Astrocyte (in vitro differentiated cells and primary cell): ENCODE measurements around the gene INSC. TPM values are rescaled to one million over a fixed set of nuclear protein-coding genes. Genes with fewer than 3 reads are reported as not detected.

Source experiments
- DNase-seq: peaks from one replicate; pipeline ENCODE4 v3.0.0-alpha.2; 2010; ENCODE audit warnings: low read depth
- FAIRE-seq: peaks from 2 replicates; lab custom pipeline; 2011; peaks lifted over from hg19 to GRCh38; lab: Jason Lieb, UNC
- H2AFZ ChIP-seq: 2 replicates; pipeline ENCODE4 v1.6.0; 2012; ENCODE audit warnings: low read depth, low read length, inconsistent platforms
- H3K27ac ChIP-seq: 2 replicates; pipeline ENCODE4 v1.5.1; 2011; ENCODE audit warnings: low read depth, low read length, inconsistent platforms
- H3K27me3 ChIP-seq: 2 replicates; pipeline ENCODE4 v1.6.0; 2011; ENCODE audit warnings: low read length, inconsistent platforms; ENCODE audit not compliant: insufficient read depth
- H3K36me3 ChIP-seq: 2 replicates; pipeline ENCODE4 v1.5.1; 2011; ENCODE audit warnings: low read length, inconsistent platforms; ENCODE audit not compliant: insufficient read depth
- H3K4me1 ChIP-seq: 2 replicates; pipeline ENCODE4 v1.5.1; 2011; ENCODE audit warnings: low read length, inconsistent platforms; ENCODE audit not compliant: insufficient read depth
- H3K4me2 ChIP-seq: 2 replicates; pipeline ENCODE4 v1.6.0; 2012; ENCODE audit warnings: low read length, inconsistent platforms
- H3K4me3 ChIP-seq: 2 replicates; pipeline ENCODE4 v1.5.1; 2011; ENCODE audit warnings: low read depth, mild to moderate bottlenecking, low read length, inconsistent platforms; ENCODE audit not compliant: insufficient read depth
- H3K79me2 ChIP-seq: 2 replicates; pipeline ENCODE4 v1.6.0; 2012; ENCODE audit warnings: mild to moderate bottlenecking, low read length, inconsistent platforms; ENCODE audit not compliant: insufficient read depth
- H3K9ac ChIP-seq: 2 replicates; pipeline ENCODE4 v1.6.0; 2012; ENCODE audit warnings: mild to moderate bottlenecking, low read length, inconsistent platforms
- H3K9me3 ChIP-seq: 2 replicates; pipeline ENCODE4 v1.5.1; 2012; ENCODE audit warnings: low read depth, mild to moderate bottlenecking, low read length, inconsistent platforms; ENCODE audit not compliant: insufficient read depth
- H4K20me1 ChIP-seq: 2 replicates; pipeline ENCODE4 v1.6.0; 2012; ENCODE audit warnings: low read length, inconsistent platforms; ENCODE audit not compliant: insufficient read depth
- H3K27ac Mint-ChIP-seq: one replicate; pipeline ENCODE4 v1.8.0; 2021; ENCODE audit warnings: mild to moderate bottlenecking, mixed read lengths; ENCODE audit not compliant: unreplicated experiment
- H3K27me3 Mint-ChIP-seq: one replicate; pipeline ENCODE4 v1.8.0; 2021; ENCODE audit warnings: low read depth, mixed read lengths; ENCODE audit not compliant: unreplicated experiment
- H3K36me3 Mint-ChIP-seq: one replicate; pipeline ENCODE4 v1.8.0; 2021; ENCODE audit warnings: low read depth, mixed read lengths; ENCODE audit not compliant: unreplicated experiment
- H3K4me1 Mint-ChIP-seq: one replicate; pipeline ENCODE4 v1.8.0; 2021; ENCODE audit warnings: low read depth, mixed read lengths; ENCODE audit not compliant: unreplicated experiment
- H3K4me3 Mint-ChIP-seq: one replicate; pipeline ENCODE4 v1.8.0; 2021; ENCODE audit warnings: mild to moderate bottlenecking, moderate library complexity, mixed read lengths; ENCODE audit not compliant: unreplicated experiment
- H3K9me3 Mint-ChIP-seq: one replicate; pipeline ENCODE4 v1.8.0; 2021; ENCODE audit warnings: mild to moderate bottlenecking, mixed read lengths; ENCODE audit not compliant: unreplicated experiment
- CTCF ChIP-seq: IDR thresholded peaks from 2 replicates; pipeline ENCODE4 v1.5.1; 2011; ENCODE audit warnings: low read depth, mild to moderate bottlenecking, inconsistent platforms, low read length, moderate library complexity; ENCODE audit not compliant: insufficient read depth
- EZH2 ChIP-seq: IDR thresholded peaks from 2 replicates; pipeline ENCODE4 v1.6.1; 2012; ENCODE audit warnings: mild to moderate bottlenecking, low read length, inconsistent platforms; ENCODE audit not compliant: insufficient read depth
- total RNA-seq: library from RNA; stranded (reverse); gene quantifications from 2 replicates; pipeline ENCODE4 v1.2.1, GENCODE V29; 2021

The INSC gene
- total RNA-seq, 1 donor from 2014 or later: not detected

GRCh38 chr11:15224466-15224865, 109.7 kb downstream of the INSC start:
- no peak for FAIRE-seq
- Histone ChIP-seq H3K4me3 (no peak overlapping the region), H3K9ac (no peak overlapping the region), H3K4me2 (no peak overlapping the region), H2AFZ (no peak overlapping the region), H3K4me1 (no peaks in the 10 kb centered on the region), H3K9me3 (no peaks in the 10 kb centered on the region), H4K20me1 (no peaks in the 10 kb centered on the region), H3K36me3 (no peaks in the 10 kb centered on the region), H3K27ac (no peak overlapping the region), H3K27me3 (no peaks in the 10 kb centered on the region), H3K79me2 (no peaks in the 10 kb centered on the region)
- DNase-seq: no peak
- H3K9me3 Mint-ChIP-seq: peaks cover 4% of the 10 kb centered on the region
- no peak overlapping the region for H3K27ac Mint-ChIP-seq
- TF ChIP-seq CTCF: no peak
- TF ChIP-seq EZH2: no peak
- no peaks in the 10 kb centered on the region for H3K36me3 Mint-ChIP-seq
- no peak overlapping the region for H3K4me3 Mint-ChIP-seq
- peaks cover 7% of the 10 kb centered on the region for H3K4me1 Mint-ChIP-seq
- peaks cover 3% of the 10 kb centered on the region for H3K27me3 Mint-ChIP-seq

DNA sequence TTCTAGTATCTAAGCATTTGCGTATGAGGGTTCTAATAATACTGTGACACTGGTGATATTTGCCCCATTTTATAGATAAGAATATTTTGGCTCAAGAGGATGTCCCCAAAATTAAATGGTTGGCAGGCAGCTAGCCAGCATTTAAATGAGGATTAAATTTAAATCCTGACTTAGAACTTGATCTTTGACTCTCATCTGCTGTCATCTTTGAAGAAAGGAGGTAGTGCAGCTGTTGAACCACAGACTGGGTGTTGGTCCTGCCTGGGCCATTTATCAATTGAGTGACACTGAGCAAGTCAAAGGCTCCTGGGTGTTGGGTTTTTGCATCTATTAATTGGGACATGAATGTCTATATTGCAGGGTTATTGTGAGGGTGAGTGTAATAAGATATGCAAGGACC, 112.3 kb downstream of the INSC start:
- Histone ChIP-seq H3K9me3 (no peaks in the 10 kb centered on the region), H3K36me3 (no peaks in the 10 kb centered on the region), H3K4me2 (no peak overlapping the region), H3K79me2 (no peaks in the 10 kb centered on the region), H3K27ac (no peak overlapping the region), H3K9ac (no peak overlapping the region), H3K4me1 (no peaks in the 10 kb centered on the region), H4K20me1 (no peaks in the 10 kb centered on the region), H3K4me3 (no peak overlapping the region), H2AFZ (no peak overlapping the region), H3K27me3 (no peaks in the 10 kb centered on the region)
- H3K9me3 Mint-ChIP-seq: peaks cover 4% of the 10 kb centered on the region
- H3K27me3 Mint-ChIP-seq: peaks cover 5% of the 10 kb centered on the region
- H3K4me1 Mint-ChIP-seq: peaks cover 7% of the 10 kb centered on the region
- no peak overlapping the region for H3K4me3 Mint-ChIP-seq
- no peaks in the 10 kb centered on the region for H3K36me3 Mint-ChIP-seq
- TF ChIP-seq EZH2 (no peak), CTCF (no peak)
- DNase-seq (no peak), FAIRE-seq (no peak)
- H3K27ac Mint-ChIP-seq: no peak overlapping the region

- TF ChIP-seq CTCF: no peak
- TF ChIP-seq EZH2: no peak
- Histone ChIP-seq H3K4me1 (no peaks in the 10 kb centered on the region), H2AFZ (no peak overlapping the region), H4K20me1 (no peaks in the 10 kb centered on the region), H3K4me3 (no peak overlapping the region), H3K27me3 (no peaks in the 10 kb centered on the region), H3K79me2 (no peaks in the 10 kb centered on the region), H3K36me3 (no peaks in the 10 kb centered on the region), H3K9me3 (no peaks in the 10 kb centered on the region), H3K9ac (no peak overlapping the region), H3K27ac (no peak overlapping the region), H3K4me2 (no peak overlapping the region)
- peaks cover 4% of the 10 kb centered on the region for H3K9me3 Mint-ChIP-seq
- H3K27ac Mint-ChIP-seq: no peak overlapping the region
- peaks cover 4% of the 10 kb centered on the region for H3K4me1 Mint-ChIP-seq
- DNase-seq (no peak), FAIRE-seq (no peak)
- no peak overlapping the region for H3K4me3 Mint-ChIP-seq
- no peaks in the 10 kb centered on the region for H3K36me3 Mint-ChIP-seq
- peaks cover 5% of the 10 kb centered on the region for H3K27me3 Mint-ChIP-seq
These were observed 113.7 kb downstream of the INSC start for GRCh38 chr11:15228331-15228849.
